ENCODE results near the gene PGLYRP1. TPM values are rescaled to one million over a fixed set of nuclear protein-coding genes. Genes with fewer than 3 reads are reported as not detected.

The PGLYRP1 gene
- total RNA-seq, 1 donor from 2014 or later: 0.54 TPM

DNA sequence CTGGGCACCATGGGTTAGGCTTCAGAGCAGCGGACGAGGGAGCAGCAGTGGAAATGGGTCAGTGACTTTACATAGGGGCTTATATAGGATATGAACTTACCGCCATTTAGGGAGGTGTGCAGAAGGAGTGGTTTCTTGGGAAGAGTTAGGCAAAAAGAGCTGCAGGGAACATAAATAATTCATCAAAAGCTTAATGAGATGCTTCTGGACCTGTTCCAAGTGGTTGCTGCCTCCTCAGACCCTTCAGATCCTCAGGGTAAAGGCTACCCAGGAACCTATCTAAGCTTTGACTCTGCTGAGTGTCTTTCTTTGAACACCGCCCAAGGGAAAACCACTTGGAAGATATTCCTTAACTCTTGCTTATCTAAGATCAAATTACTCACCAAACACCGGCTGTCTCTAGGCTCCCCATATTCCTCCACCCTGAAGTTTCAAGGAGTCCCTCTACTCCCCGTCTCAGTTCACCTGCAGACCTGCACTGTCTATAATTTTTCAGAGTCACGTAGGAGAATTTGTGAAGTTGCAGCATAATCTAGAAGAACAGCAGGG, 18.2 kb upstream of the PGLYRP1 start, which contains the start of gene IGFL4:
IGFL4 (minus strand) TSS at position 51 of the 549 bp plus-strand sequence; CDS start at position 11, 40 bp downstream.
- no peak for DNase-seq (ENCODE audit: low spot score)
- Mint-ChIP-seq H3K27ac (ENCODE audit: unreplicated experiment) (no peak within 1 kb of the TSS), H3K4me1 (ENCODE audit: unreplicated experiment) (no peaks in the 10 kb centered on the region), H3K36me3 (ENCODE audit: low read depth, unreplicated experiment) (peaks cover 9% of the 10 kb centered on the region), H3K27me3 (ENCODE audit: unreplicated experiment) (peaks cover 11% of the 10 kb centered on the region), H3K9me3 (ENCODE audit: unreplicated experiment) (no peaks in the 10 kb centered on the region), H3K4me3 (ENCODE audit: unreplicated experiment) (peak within 1 kb of the TSS; percentile 51)
- TF ChIP-seq, protein P1, sequence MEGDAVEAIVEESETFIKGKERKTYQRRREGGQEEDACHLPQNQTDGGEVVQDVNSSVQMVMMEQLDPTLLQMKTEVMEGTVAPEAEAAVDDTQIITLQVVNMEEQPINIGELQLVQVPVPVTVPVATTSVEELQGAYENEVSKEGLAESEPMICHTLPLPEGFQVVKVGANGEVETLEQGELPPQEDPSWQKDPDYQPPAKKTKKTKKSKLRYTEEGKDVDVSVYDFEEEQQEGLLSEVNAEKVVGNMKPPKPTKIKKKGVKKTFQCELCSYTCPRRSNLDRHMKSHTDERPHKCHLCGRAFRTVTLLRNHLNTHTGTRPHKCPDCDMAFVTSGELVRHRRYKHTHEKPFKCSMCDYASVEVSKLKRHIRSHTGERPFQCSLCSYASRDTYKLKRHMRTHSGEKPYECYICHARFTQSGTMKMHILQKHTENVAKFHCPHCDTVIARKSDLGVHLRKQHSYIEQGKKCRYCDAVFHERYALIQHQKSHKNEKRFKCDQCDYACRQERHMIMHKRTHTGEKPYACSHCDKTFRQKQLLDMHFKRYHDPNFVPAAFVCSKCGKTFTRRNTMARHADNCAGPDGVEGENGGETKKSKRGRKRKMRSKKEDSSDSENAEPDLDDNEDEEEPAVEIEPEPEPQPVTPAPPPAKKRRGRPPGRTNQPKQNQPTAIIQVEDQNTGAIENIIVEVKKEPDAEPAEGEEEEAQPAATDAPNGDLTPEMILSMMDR (IDR thresholded peaks at IDR 0.05; ENCODE audit: unreplicated experiment): no peak

- peaks cover 9% of the 10 kb centered on the region for H3K36me3 Mint-ChIP-seq (ENCODE audit: low read depth, unreplicated experiment)
- DNase-seq (ENCODE audit: low spot score): no peak
- no peak overlapping the region for H3K4me3 Mint-ChIP-seq (ENCODE audit: unreplicated experiment)
- H3K9me3 Mint-ChIP-seq (ENCODE audit: unreplicated experiment): no peaks in the 10 kb centered on the region
- TF ChIP-seq, protein P1 (IDR thresholded peaks at IDR 0.05; ENCODE audit: unreplicated experiment): no peak
- H3K27me3 Mint-ChIP-seq (ENCODE audit: unreplicated experiment): peaks cover 11% of the 10 kb centered on the region
- H3K27ac Mint-ChIP-seq (ENCODE audit: unreplicated experiment): no peak overlapping the region
- no peaks in the 10 kb centered on the region for H3K4me1 Mint-ChIP-seq (ENCODE audit: unreplicated experiment)
Observed at GRCh38 chr19:46040125-46040524, 17.3 kb upstream of the PGLYRP1 start.

- Mint-ChIP-seq H3K27ac (ENCODE audit: unreplicated experiment) (no peak overlapping the region), H3K27me3 (ENCODE audit: unreplicated experiment) (peaks cover 6% of the 10 kb centered on the region), H3K36me3 (ENCODE audit: low read depth, unreplicated experiment) (peaks cover 3% of the 10 kb centered on the region), H3K4me3 (ENCODE audit: unreplicated experiment) (no peak overlapping the region), H3K4me1 (ENCODE audit: unreplicated experiment) (no peaks in the 10 kb centered on the region), H3K9me3 (ENCODE audit: unreplicated experiment) (no peaks in the 10 kb centered on the region)
- TF ChIP-seq, protein P1 (IDR thresholded peaks at IDR 0.05; ENCODE audit: unreplicated experiment): no peak
- no peak for DNase-seq (ENCODE audit: low spot score)
Observed at GRCh38 chr19:46036744-46037128, 13.9 kb upstream of the PGLYRP1 start.

DNA sequence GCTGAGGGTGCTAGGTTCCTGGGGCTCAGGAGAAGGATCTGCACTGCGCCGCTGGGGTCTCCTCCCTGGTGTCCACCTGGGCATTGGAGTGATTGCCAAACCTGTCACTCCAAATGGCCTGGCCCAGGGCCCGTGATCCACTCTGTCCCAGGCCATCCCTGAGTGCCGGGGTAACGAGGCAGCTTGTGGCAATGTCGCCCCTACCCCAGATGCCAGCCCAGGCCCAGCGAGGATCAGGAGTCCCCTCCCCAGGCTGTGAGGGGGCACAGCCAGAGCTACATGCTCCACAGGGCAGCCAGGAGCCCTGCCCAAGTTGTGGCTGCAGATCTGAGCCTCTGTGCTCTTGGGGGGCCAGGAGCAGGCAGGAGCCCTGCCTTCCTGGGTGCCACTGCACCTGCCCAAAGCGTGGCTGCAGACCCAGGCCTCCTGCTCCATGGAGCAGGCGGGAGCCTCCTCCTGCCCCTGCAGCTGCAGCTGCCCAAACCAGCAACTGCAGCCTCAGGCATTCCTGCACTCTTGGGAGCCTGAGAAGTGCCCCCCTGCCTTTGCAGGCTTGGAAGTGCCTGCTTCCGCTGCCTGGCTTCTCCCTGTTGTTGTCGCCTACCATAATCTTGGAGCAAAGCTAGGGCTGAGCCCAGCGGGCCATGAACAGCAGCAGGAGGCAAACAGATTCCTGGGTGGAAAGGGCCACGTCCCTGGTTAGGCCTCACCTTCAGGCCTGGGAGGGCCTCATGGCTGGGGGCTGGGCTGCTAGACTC, 13.3 kb upstream of the PGLYRP1 start:
- peaks cover 6% of the 10 kb centered on the region for H3K27me3 Mint-ChIP-seq (ENCODE audit: unreplicated experiment)
- H3K27ac Mint-ChIP-seq (ENCODE audit: unreplicated experiment): no peak overlapping the region
- TF ChIP-seq, protein P1 (IDR thresholded peaks at IDR 0.05; ENCODE audit: unreplicated experiment): no peak
- H3K4me3 Mint-ChIP-seq (ENCODE audit: unreplicated experiment): no peak overlapping the region
- no peaks in the 10 kb centered on the region for H3K4me1 Mint-ChIP-seq (ENCODE audit: unreplicated experiment)
- DNase-seq (ENCODE audit: low spot score): no peak
- peaks cover 3% of the 10 kb centered on the region for H3K36me3 Mint-ChIP-seq (ENCODE audit: low read depth, unreplicated experiment)
- no peaks in the 10 kb centered on the region for H3K9me3 Mint-ChIP-seq (ENCODE audit: unreplicated experiment)

- H3K27ac Mint-ChIP-seq (ENCODE audit: unreplicated experiment): no peak overlapping the region
- no peak for DNase-seq (ENCODE audit: low spot score)
- TF ChIP-seq, protein P1 (IDR thresholded peaks at IDR 0.05; ENCODE audit: unreplicated experiment): no peak
- H3K36me3 Mint-ChIP-seq (ENCODE audit: low read depth, unreplicated experiment): peaks cover 3% of the 10 kb centered on the region
- H3K4me3 Mint-ChIP-seq (ENCODE audit: unreplicated experiment): no peak overlapping the region
- no peaks in the 10 kb centered on the region for H3K9me3 Mint-ChIP-seq (ENCODE audit: unreplicated experiment)
- H3K4me1 Mint-ChIP-seq (ENCODE audit: unreplicated experiment): no peaks in the 10 kb centered on the region
- H3K27me3 Mint-ChIP-seq (ENCODE audit: unreplicated experiment): peaks cover 7% of the 10 kb centered on the region
Observed at GRCh38 chr19:46035546-46035945, 12.7 kb upstream of the PGLYRP1 start.

Data from endothelial cell (in vitro differentiated cells).